ENCODE results near the gene NPEPPS.

NPEPPS gene

GRCh38 chr17:47665655-47666054, 134.7 kb downstream of the NPEPPS start:
- no peak for DNase-seq (ENCODE audit: low read depth)
- TF ChIP-seq, protein P1, sequence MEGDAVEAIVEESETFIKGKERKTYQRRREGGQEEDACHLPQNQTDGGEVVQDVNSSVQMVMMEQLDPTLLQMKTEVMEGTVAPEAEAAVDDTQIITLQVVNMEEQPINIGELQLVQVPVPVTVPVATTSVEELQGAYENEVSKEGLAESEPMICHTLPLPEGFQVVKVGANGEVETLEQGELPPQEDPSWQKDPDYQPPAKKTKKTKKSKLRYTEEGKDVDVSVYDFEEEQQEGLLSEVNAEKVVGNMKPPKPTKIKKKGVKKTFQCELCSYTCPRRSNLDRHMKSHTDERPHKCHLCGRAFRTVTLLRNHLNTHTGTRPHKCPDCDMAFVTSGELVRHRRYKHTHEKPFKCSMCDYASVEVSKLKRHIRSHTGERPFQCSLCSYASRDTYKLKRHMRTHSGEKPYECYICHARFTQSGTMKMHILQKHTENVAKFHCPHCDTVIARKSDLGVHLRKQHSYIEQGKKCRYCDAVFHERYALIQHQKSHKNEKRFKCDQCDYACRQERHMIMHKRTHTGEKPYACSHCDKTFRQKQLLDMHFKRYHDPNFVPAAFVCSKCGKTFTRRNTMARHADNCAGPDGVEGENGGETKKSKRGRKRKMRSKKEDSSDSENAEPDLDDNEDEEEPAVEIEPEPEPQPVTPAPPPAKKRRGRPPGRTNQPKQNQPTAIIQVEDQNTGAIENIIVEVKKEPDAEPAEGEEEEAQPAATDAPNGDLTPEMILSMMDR (IDR thresholded peaks at IDR 0.05; ENCODE audit: control insufficient read depth, extremely low read depth, insufficient read depth), result no peak

DNA sequence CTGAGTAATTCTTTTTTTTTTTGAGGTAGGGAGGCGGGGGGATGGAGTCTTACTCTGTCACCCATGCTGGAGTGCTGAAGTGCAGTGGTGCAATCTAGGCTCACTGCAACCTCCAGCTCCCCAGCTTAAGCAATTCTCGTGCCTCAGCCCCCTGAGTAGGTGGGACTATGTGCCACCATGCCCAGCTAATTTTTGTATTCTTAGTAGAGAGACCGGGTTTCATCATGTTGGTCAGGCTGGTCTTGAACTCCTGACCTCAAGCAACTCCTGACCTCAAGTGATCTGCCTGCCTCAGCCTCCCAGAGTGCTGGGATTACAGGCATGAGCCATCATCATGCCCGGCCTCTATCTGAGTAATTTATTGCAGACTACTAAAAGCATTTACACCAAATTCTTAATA, 138.2 kb downstream of the NPEPPS start:
- no peak for DNase-seq (ENCODE audit: low read depth)
- no peak overlapping the region for H3K4me3 ChIP-seq (ENCODE audit: low read depth, low read length)
- TF ChIP-seq, protein P1 (IDR thresholded peaks at IDR 0.05; ENCODE audit: control insufficient read depth, extremely low read depth, insufficient read depth), result no peak

More at GRCh38 chr17:47665655-47666054, 134.7 kb downstream of the NPEPPS start:
- no peak overlapping the region for H3K4me3 ChIP-seq (ENCODE audit: low read depth, low read length)

- TF ChIP-seq, protein P1 (IDR thresholded peaks at IDR 0.05; ENCODE audit: control insufficient read depth, extremely low read depth, insufficient read depth), result no peak
- H3K4me3 ChIP-seq (ENCODE audit: low read depth, low read length), result no peak overlapping the region
- DNase-seq (ENCODE audit: low read depth), result no peak
Observed at GRCh38 chr17:47670064-47670463, 139.2 kb downstream of the NPEPPS start.
